ENCODE data around the gene DCLRE1B.

Gene DCLRE1B

DNA sequence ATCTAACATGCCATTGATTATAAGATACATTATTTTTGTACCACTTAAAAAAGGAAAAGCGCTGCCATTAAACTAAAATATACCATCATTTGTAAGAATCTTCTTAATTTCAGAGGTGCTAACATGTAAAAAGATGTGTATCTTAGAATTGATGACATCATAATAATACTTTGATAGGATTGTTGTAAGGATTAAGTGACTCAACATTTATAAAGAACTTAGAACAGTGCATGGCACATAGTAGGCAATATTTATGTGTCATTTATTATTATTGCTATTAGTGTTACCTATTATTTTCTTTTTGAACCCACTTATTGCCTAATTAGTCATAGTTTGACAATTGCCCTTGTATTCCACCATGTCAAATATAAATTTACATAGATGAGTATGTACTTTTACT, 45.8 kb downstream of the DCLRE1B start:
- Histone ChIP-seq H3K4me2 (ENCODE audit: low read length) (no peak overlapping the region), H3K4ac (ENCODE audit: low read depth, low read length) (no peak overlapping the region), H3K27me3 (ENCODE audit: insufficient read depth, low read length) (no peaks in the 10 kb centered on the region), H2AK5ac (ENCODE audit: low read length) (no peak overlapping the region), H3K14ac (ENCODE audit: low read length) (no peak overlapping the region), H3K9me3 (ENCODE audit: insufficient read depth, low read depth, low read length) (no peaks in the 10 kb centered on the region), H3K4me1 (ENCODE audit: control insufficient read depth in 1 of 2, insufficient read depth in 2 of 2, low read length in 2 of 2) (no peaks in the 10 kb centered on the region), H3K18ac (ENCODE audit: low read length) (no peak overlapping the region), H3K79me1 (ENCODE audit: low read length) (no peaks in the 10 kb centered on the region), H3K9ac (ENCODE audit: low read length) (no peak overlapping the region), H4K8ac (ENCODE audit: low read depth, low read length) (no peak overlapping the region), H2AFZ (ENCODE audit: insufficient read depth, low read length, poor library complexity) (no peak overlapping the region), H4K91ac (ENCODE audit: low read depth, low read length) (no peak overlapping the region), H3K36me3 (ENCODE audit: control insufficient read depth in 1 of 2, insufficient read depth in 2 of 2, low read length in 2 of 2) (peaks cover 0 to 5% of the 10 kb centered on the region in 2 experiments), H2BK120ac (ENCODE audit: insufficient read depth, low read length, poor library complexity) (no peak overlapping the region), H2BK5ac (ENCODE audit: low read depth, low read length, poor library complexity) (no peak overlapping the region), H3K4me3 (ENCODE audit: low read depth, low read length) (no peak overlapping the region), H2BK12ac (ENCODE audit: low read length) (no peak overlapping the region), H3K27ac (ENCODE audit: low read depth, low read length) (no peak overlapping the region), H3K79me2 (ENCODE audit: control insufficient read depth, insufficient read depth, low read length, poor library complexity) (no peaks in the 10 kb centered on the region), H4K12ac (ENCODE audit: low read depth, low read length) (no peak overlapping the region), H3K23ac (ENCODE audit: low read length) (no peak overlapping the region)
- no peak for DNase-seq
- WGBS (ENCODE audit: extremely low coverage, insufficient coverage, insufficient read length), result no CpG with 5 or more reads among the region's 1 CpG

- H3K4me2 ChIP-seq (ENCODE audit: low read length), result no peak overlapping the region
- H3K18ac ChIP-seq (ENCODE audit: low read length), result no peak overlapping the region
- no peak overlapping the region for H2BK120ac ChIP-seq (ENCODE audit: insufficient read depth, low read length, poor library complexity)
- no peak overlapping the region for H2AK5ac ChIP-seq (ENCODE audit: low read length)
- no peak overlapping the region for H4K8ac ChIP-seq (ENCODE audit: low read depth, low read length)
- H3K4me1 ChIP-seq (ENCODE audit: control insufficient read depth in 1 of 2, insufficient read depth in 2 of 2, low read length in 2 of 2), result no peaks in the 10 kb centered on the region
- H3K9me3 ChIP-seq (ENCODE audit: insufficient read depth, low read depth, low read length), result no peaks in the 10 kb centered on the region
- H3K4me3 ChIP-seq (ENCODE audit: low read depth, low read length), result no peak overlapping the region
- H4K12ac ChIP-seq (ENCODE audit: low read depth, low read length), result no peak overlapping the region
- no peak overlapping the region for H3K9ac ChIP-seq (ENCODE audit: low read length)
- H3K4ac ChIP-seq (ENCODE audit: low read depth, low read length), result no peak overlapping the region
- no peaks in the 10 kb centered on the region for H3K79me1 ChIP-seq (ENCODE audit: low read length)
- peaks cover 0 to 5% of the 10 kb centered on the region in 2 experiments for H3K36me3 ChIP-seq (ENCODE audit: control insufficient read depth in 1 of 2, insufficient read depth in 2 of 2, low read length in 2 of 2)
- H2BK12ac ChIP-seq (ENCODE audit: low read length), result no peak overlapping the region
- no peak overlapping the region for H2AFZ ChIP-seq (ENCODE audit: insufficient read depth, low read length, poor library complexity)
- no peaks in the 10 kb centered on the region for H3K27me3 ChIP-seq (ENCODE audit: insufficient read depth, low read length)
- H4K91ac ChIP-seq (ENCODE audit: low read depth, low read length), result no peak overlapping the region
- H3K79me2 ChIP-seq (ENCODE audit: control insufficient read depth, insufficient read depth, low read length, poor library complexity), result no peaks in the 10 kb centered on the region
- H2BK5ac ChIP-seq (ENCODE audit: low read depth, low read length, poor library complexity), result no peak overlapping the region
- no peak overlapping the region for H3K23ac ChIP-seq (ENCODE audit: low read length)
- no CpG with 5 or more reads among the region's 2 CpGs for WGBS (ENCODE audit: extremely low coverage, insufficient coverage, insufficient read length)
- no peak for DNase-seq
- no peak overlapping the region for H3K27ac ChIP-seq (ENCODE audit: low read depth, low read length)
- H3K14ac ChIP-seq (ENCODE audit: low read length), result no peak overlapping the region
Measured at GRCh38 chr1:113951719-113952118, 46.6 kb downstream of the DCLRE1B start.

GRCh38 chr1:113957984-113958383, 52.9 kb downstream of the DCLRE1B start:
- no peaks in the 10 kb centered on the region for H3K79me1 ChIP-seq (ENCODE audit: low read length)
- no peak overlapping the region for H4K8ac ChIP-seq (ENCODE audit: low read depth, low read length)
- no peak overlapping the region for H3K23ac ChIP-seq (ENCODE audit: low read length)
- no peak overlapping the region for H3K4me2 ChIP-seq (ENCODE audit: low read length)
- no peak overlapping the region for H3K27ac ChIP-seq (ENCODE audit: low read depth, low read length)
- H3K4me3 ChIP-seq (ENCODE audit: low read depth, low read length), result no peak overlapping the region
- H3K9ac ChIP-seq (ENCODE audit: low read length), result no peak overlapping the region
- no peaks in the 10 kb centered on the region for H3K79me2 ChIP-seq (ENCODE audit: control insufficient read depth, insufficient read depth, low read length, poor library complexity)
- no peak overlapping the region for H2BK120ac ChIP-seq (ENCODE audit: insufficient read depth, low read length, poor library complexity)
- no peaks in the 10 kb centered on the region for H3K27me3 ChIP-seq (ENCODE audit: insufficient read depth, low read length)
- H4K12ac ChIP-seq (ENCODE audit: low read depth, low read length), result no peak overlapping the region
- no CpG with 5 or more reads among the region's 1 CpG for WGBS (ENCODE audit: extremely low coverage, insufficient coverage, insufficient read length)
- no peaks in the 10 kb centered on the region for H3K4me1 ChIP-seq (ENCODE audit: control insufficient read depth in 1 of 2, insufficient read depth in 2 of 2, low read length in 2 of 2)
- H3K36me3 ChIP-seq (ENCODE audit: control insufficient read depth in 1 of 2, insufficient read depth in 2 of 2, low read length in 2 of 2), result peaks cover 3 to 10% of the 10 kb centered on the region in 2 experiments
- H3K18ac ChIP-seq (ENCODE audit: low read length), result no peak overlapping the region
- H3K9me3 ChIP-seq (ENCODE audit: insufficient read depth, low read depth, low read length), result no peaks in the 10 kb centered on the region
- H3K14ac ChIP-seq (ENCODE audit: low read length), result no peak overlapping the region
- H4K91ac ChIP-seq (ENCODE audit: low read depth, low read length), result no peak overlapping the region
- H2AFZ ChIP-seq (ENCODE audit: insufficient read depth, low read length, poor library complexity), result no peak overlapping the region
- H2AK5ac ChIP-seq (ENCODE audit: low read length), result no peak overlapping the region
- DNase-seq, result no peak
- H2BK12ac ChIP-seq (ENCODE audit: low read length), result no peak overlapping the region
- H3K4ac ChIP-seq (ENCODE audit: low read depth, low read length), result no peak overlapping the region
- H2BK5ac ChIP-seq (ENCODE audit: low read depth, low read length, poor library complexity), result no peak overlapping the region

DNA sequence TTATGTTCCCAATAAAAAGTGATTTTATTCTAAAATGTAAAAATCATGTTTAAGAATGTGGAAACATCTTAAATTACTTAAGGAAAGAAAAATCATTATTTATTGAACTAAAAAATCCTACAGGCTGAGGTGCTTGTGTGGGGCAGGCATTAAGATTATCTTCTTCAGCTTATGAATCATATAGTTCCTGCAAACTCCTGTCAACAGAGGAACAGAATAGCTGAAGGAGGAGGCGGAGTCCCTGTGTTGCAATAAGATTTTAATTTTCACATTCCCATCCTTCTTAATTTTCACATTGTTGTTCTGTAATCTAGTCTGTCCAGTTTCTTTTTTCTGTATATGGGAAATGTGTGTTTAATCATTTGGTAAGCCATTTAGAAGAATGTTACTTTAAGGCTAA, 53.6 kb downstream of the DCLRE1B start:
- no peaks in the 10 kb centered on the region for H3K4me1 ChIP-seq (ENCODE audit: control insufficient read depth in 1 of 2, insufficient read depth in 2 of 2, low read length in 2 of 2)
- H2AK5ac ChIP-seq (ENCODE audit: low read length), result no peak overlapping the region
- H4K12ac ChIP-seq (ENCODE audit: low read depth, low read length), result no peak overlapping the region
- no peaks in the 10 kb centered on the region for H3K9me3 ChIP-seq (ENCODE audit: insufficient read depth, low read depth, low read length)
- H3K79me1 ChIP-seq (ENCODE audit: low read length), result no peaks in the 10 kb centered on the region
- WGBS (ENCODE audit: extremely low coverage, insufficient coverage, insufficient read length), result no CpG with 5 or more reads among the region's 1 CpG
- H3K4ac ChIP-seq (ENCODE audit: low read depth, low read length), result no peak overlapping the region
- H3K4me2 ChIP-seq (ENCODE audit: low read length), result no peak overlapping the region
- no peak for DNase-seq
- no peak overlapping the region for H4K8ac ChIP-seq (ENCODE audit: low read depth, low read length)
- H3K4me3 ChIP-seq (ENCODE audit: low read depth, low read length), result no peak overlapping the region
- no peak overlapping the region for H3K14ac ChIP-seq (ENCODE audit: low read length)
- no peak overlapping the region for H3K23ac ChIP-seq (ENCODE audit: low read length)
- H3K27ac ChIP-seq (ENCODE audit: low read depth, low read length), result no peak overlapping the region
- H3K18ac ChIP-seq (ENCODE audit: low read length), result no peak overlapping the region
- no peak overlapping the region for H3K9ac ChIP-seq (ENCODE audit: low read length)
- no peak overlapping the region for H2BK12ac ChIP-seq (ENCODE audit: low read length)
- no peaks in the 10 kb centered on the region for H3K27me3 ChIP-seq (ENCODE audit: insufficient read depth, low read length)
- H2BK120ac ChIP-seq (ENCODE audit: insufficient read depth, low read length, poor library complexity), result no peak overlapping the region
- H2BK5ac ChIP-seq (ENCODE audit: low read depth, low read length, poor library complexity), result no peak overlapping the region
- H2AFZ ChIP-seq (ENCODE audit: insufficient read depth, low read length, poor library complexity), result no peak overlapping the region
- H3K79me2 ChIP-seq (ENCODE audit: control insufficient read depth, insufficient read depth, low read length, poor library complexity), result no peaks in the 10 kb centered on the region
- no peak overlapping the region for H4K91ac ChIP-seq (ENCODE audit: low read depth, low read length)
- peaks cover 5 to 13% of the 10 kb centered on the region in 2 experiments for H3K36me3 ChIP-seq (ENCODE audit: control insufficient read depth in 1 of 2, insufficient read depth in 2 of 2, low read length in 2 of 2)

Data from trophoblast cell (in vitro differentiated cells and primary cell).